ENCODE measurements around the gene FTSJ3.
"Not testable (repeated sequence)": the region's sequence is repeated elsewhere in the genome, so short reads cannot be mapped to it uniquely, and the experiment has no call there.

Gene FTSJ3

DNA sequence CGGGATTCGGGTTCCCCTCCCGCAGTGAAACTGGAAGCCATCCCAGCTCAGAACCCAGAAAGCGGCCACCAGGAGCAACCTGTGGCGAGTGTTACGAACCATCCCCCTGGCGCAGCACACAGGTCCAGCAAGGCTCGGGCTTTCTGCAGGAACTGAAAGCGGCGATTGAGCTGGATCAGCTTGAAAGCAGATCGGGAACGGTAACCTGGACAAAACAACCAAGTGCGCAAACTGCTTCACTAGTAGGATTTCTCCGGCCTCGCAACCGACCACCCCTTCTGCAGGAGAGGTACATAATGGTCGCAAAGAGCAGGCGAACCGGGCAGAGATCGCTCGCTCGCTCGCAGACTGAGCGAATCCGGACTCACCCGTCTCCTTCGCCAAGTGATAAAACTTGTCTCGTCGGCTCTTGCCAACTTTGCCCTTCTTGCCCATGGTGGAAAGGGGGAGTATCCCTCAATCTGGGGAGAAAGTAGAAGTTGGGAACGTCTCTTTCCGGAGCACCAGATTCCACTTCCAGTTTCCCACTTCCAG is 928 bp downstream of the FTSJ3 start:
- no peak for DNase-seq

DNA sequence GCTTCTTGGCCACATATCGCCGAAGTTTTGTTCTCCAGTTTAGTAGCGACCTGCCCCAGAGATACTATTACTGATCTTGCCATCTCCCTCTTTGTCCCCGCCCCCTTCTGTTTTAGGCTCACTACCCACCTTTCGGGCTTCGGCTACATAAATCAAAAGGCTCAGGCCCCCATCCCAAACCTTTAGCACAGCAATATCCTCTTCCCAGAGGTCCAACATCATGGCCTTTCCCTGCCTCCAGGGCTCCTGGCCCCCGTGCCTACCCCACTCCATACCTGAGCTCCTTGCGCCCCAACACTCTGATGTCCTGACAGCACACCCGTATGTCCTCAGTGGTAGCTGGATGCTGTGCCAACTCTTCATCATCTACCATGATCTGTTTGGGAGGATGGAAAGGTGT is 3.1 kb downstream of the FTSJ3 start:
- DNase-seq, result no peak

DNA sequence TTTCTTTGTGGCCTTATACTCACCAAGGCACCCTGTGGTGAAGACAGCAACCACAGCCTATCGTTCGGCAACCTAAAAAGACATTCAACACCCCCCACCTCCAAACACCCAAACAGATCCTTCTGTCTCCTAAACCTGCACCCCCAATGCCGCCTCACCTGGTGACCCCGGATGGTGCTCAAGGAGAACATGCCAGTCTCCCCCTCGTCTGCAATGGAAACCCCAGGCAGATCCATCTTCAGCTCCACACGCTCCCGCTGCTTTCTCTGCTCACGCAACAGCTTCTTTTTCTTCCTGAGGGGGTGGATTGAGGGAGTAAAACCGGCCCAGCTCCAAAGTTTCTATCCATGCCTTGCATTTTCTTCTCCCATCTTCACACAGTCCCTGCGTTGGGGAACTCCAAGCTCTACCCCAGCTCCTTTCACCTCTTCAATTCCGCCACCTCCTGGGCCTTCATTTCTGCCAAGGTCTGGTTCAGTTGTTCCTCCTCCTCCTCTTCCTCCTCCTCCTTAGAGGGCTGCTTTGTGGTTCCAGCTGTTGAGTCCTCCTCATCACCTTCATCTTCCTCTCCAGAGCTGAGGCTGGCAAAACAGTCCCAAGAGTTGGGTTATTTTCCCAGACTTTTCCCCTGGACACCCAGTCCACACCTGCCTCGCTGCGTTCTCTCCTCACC is 3.7 kb downstream of the FTSJ3 start:
- no peak for DNase-seq

DNA sequence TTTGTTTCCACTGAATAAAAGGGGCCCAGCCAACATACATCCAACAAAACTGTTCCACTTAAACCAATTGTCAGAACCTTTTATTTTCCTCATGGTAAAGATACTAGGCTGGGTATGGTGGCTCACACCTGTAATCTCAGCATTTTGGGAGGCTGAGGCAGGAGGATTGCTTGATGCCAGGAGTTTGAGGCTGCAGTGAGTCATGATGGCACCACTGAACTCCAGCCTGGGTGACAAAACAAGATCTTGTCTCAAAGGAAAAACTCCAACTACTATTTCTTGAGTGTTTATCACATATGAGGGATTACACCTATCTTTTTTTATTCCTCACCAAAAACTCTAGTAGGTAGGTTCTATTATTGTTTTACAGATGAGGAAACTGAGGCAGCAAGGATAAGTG is 4.9 kb downstream of the FTSJ3 start:
- no peak for DNase-seq

DNA sequence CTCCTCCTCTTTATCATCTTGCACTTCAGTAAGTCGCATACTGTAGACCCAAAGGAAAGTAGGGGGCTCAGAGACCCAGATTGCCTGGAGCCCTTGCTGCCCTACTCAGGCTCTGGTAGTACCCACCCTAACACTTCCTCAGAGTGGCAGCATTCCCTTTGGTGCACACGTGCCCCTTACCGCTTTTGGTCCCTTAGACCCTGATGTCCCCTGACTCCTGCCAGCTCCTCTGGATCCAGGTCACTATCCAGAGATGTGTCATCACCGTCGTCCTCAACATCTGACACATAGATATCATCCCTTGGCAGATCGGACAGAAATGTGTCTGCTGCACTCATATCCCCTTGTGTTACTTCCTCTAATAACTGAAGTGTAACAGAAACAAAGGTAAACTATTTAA is 5.7 kb downstream of the FTSJ3 start:
- no peak for DNase-seq

DNA sequence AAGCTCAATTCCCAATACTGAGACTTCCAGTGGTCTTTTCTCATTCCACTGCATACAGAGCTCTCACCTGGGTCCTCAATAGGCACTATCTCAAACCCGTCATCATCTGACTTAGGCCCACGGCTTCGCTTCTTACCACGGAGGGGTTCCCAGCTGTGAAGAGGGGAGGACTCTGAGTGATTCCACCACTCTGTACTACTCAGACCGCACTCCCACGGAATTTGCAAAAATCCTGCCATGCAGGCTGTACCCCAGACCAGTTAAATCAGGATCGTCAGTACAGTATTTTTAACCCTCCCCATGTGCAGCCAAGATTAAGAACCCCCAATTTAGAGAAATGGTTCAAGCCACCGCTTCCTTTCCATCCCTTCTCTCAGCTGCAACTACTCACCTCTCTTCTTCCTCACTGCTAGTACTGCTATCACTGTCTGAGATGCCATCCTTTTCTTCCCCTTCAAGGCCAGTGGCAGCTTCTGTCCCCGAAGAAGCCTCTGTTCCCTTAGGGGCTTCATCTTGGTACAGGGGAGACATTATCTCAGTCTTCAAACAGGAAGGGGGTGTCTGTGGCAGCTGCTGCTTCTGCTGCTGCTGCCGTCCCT is 6.4 kb downstream of the FTSJ3 start:
- no peak for DNase-seq

DNA sequence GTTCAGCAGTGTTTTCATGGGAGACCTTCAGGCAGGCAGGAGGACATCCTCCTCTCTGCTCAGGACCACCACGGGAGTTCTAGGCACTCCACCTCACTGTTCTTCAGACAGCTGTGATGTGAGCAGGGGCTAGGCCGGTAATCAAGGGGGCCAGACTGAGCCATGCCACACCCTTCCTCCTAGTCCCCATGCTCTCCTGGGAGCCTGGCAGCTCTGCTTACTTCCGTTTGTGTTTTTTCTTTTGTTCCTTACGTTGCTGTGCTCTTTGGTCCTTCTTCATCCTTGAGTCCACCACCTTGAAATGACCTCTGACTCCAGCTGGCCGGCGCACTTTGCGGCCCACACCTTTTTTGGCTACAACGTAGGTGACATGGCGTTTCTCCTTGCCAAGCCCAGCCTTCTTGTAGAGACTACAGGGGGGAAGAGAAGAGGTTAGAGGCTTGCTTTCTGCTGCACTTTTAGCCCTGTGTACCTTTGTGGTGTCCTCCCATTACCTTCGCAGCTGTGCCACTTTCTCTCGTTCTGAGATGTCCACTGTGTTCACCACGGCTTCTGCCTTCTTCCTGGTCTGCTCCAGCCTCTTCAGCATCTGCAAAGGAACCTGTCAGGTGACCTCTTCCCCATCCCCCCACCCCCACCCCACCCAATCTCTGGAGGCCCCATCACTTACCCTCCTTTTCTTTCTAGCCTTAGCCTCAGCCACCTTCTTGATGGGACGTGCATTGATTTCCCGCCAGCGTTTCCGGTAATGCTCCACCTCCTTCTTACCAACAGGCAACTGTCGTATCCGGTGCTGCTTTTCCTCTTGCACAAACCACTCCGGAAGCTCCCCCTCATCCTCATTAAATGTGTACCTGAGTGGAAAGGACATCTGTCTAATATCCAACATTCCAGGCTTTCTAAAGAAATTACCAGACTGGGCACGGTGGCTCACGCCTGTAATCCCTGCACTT is 7.6 kb downstream of the FTSJ3 start:
- DNase-seq, result no peak

DNA sequence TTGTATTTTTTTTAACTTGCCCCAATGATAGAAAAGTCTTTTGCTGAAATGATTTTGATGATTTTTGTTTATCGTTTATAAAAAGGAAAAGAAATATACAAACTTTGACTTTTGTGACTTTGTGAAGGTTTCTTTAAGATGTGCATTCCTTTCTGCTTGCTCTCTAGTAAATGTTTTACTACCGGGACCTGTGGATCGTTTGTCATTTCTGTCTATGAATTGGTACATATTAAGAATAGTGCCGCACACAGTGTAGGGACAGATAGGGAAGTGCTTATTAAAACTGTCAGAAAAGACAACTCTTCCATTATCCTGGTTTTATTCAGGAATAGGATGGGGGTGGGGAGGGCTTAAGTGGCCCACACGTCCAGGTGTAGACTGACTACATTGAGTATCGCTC is 8.3 kb downstream of the FTSJ3 start:
- DNase-seq, result no peak

DNA sequence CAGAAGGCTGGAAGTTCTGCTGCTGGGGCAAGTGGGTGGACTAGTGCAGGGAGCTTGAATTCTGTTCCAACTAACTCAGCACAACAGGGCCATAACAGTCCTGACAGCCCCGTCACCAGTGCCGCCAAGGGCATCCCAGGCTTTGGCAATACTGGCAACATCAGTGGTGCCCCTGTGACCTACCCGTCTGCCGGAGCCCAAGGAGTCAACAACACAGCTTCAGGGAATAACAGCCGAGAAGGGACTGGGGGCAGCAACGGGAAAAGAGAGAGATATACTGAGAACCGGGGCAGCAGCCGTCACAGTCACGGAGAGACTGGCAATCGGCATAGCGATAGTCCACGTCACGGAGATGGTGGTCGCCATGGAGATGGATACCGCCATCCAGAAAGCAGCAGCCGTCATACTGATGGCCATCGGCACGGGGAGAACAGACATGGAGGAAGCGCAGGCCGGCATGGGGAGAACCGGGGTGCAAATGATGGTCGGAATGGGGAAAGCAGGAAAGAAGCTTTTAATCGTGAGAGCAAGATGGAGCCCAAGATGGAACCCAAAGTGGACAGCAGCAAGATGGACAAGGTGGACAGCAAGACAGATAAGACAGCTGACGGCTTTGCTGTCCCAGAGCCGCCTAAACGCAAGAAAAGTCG is 9.6 kb downstream of the FTSJ3 start:
- DNase-seq, result no peak

DNA sequence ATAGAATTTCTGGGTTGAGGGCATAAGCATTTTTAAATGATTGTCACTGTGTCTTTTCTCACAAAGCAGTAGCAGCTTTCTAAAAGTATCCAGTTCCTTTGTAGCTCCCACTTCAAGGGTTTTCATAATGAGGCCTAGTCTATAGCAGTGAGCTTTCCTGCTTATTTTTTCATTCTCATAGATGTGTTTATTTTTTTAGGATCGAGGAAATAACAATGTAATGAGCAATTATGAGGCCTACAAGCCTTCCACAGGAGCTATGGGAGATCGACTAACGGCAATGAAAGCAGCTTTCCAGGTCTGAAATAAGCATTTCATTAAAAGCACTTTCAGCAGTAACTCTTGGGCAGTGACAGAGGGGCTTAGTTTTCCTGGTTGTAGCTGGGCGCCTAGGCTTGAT is 10.8 kb downstream of the FTSJ3 start:
- no peak for DNase-seq

DNA sequence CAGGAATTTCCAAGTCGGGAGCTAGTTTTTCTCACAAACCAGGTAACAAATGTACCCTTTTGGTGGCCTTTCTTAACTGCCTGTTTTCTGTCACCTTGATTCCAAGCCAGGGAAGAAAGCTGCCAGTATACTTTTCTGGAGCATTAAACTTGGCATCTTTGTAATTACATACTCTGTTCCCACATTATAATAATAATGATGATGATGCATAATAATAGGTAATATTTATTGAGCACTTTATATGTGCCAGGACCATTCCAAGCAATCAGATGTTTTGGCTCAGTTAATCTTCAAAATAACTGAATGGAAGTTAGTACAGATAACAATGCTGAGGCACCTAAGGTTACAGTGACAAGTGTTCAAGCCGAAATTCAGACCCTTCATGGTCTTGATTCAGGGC is 11.3 kb downstream of the FTSJ3 start:
- no peak for DNase-seq

DNA sequence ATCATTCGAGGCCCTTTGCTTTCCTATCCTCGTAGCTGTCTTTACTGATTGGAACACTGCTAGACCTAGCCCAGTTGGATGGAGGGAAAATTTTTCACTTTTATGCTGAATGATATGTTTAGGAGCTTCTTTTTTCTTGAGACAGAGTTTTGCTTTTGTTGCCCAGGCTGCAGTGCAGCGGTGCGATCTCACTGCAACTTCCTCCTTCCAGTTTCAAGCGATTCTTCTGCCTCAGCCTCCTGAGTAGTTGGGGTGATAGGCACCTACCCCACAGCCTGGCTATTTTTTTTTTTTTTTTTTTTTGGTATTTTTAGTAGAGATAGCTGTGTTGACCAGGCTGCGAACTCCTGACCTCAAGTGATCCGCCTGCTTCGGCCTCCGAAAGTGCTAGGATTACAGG is 17.5 kb downstream of the FTSJ3 start:
- DNase-seq, result no peak

DNA sequence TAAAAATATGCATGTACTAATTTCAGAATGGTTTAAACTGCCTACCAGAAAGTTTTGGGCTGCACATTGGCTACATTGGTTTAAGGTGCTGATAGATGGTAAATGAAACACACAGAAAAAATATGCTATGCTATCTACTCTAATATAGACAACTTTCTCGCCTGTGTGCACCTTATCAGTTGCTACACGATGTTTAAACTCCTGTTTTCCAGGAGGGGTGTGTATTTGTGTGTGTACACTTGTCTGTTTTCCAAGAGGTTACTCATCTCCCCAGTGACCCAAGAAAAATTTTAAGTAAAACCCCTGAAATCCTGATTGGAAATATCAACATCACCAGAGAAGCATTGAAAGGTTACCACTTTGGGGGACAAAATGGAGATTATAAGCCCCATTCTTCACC is 21.9 kb downstream of the FTSJ3 start:
- DNase-seq, result no peak

DNA sequence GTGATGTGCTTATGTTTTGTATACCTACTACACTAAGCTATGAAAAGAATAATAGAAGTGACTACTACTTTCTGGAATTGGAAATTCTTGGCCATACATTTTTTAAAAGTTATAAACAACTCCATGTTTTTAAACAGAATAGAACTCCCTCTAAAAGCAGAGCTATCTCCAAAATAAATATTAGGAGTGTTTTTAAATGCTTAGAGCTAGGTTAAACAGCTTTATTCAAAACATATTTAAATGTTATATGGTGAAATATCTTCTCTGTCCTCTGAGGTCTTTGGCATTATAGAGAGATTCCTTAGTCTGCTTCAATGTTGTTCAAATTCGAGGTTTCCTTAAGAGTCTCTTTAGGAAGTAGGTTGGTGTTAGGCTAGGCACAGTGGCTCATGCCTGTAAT is 23.1 kb downstream of the FTSJ3 start:
- no peak for DNase-seq

DNA sequence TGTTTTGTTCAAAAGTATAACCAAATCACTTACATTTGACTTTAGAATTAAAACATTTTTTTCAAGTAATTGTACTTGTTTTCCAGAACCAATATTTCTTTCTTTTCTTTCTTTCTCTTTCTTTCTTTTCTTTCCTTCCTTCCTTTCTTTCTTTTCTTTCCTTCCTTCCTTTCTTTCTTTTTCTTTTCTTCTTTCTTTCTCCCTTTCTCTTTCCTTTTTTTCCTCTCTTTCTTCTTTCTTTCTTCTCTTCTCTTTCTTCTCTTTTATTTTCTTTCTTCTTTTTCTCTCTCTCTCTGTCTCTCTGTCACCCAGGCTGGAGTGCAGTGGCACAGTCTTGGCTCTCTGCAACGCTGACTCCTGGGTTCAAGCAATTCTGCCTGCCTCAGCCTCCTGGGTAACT is 26.7 kb downstream of the FTSJ3 start:
- no peak for DNase-seq

DNA sequence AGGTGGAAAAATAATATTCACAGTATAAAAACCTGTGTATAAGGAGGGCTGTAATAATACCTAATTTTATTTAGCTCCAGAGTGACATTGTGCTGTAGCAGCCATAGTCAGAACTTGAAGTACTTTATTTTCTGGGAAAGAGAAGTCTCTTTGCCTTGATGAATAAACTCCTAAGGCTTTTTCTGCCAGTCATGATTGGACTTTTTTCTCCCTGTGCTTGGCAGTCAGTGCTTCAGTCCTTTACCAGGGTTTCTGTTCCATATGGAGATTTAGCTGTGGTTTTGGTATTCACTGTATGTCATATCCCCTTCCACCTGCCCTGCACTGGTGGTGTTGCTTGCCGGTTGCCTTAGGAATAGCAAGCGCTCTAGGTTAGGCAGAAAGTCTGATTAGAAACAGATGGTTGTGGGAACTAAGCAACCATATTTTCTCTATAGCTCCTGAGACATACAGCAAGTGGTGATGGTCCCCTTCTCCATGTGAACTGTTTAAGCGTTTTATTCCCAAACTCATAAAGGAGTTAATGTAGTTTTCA is 28.8 kb downstream of the FTSJ3 start:
- DNase-seq, result no peak

DNA sequence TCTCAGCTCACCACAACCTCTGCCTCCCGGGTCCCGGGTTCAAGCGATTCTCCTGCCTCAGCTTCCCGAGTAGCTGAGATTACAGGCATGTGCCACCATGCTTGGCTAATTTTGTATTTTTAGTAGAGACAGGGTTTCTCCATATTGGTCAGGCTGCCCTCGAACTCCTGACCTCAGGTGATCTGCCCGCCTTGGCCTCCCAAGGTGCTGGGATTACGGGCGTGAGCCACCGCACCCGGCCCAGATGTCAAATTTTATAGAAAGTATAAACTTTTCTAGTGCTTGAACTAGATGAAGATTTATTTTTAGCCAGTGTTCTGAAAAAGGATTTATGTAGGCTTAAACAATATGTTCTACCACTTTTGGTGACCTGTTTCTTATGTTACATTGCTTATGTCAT is 31.1 kb downstream of the FTSJ3 start:
- DNase-seq, result not testable (repeated sequence)

DNA sequence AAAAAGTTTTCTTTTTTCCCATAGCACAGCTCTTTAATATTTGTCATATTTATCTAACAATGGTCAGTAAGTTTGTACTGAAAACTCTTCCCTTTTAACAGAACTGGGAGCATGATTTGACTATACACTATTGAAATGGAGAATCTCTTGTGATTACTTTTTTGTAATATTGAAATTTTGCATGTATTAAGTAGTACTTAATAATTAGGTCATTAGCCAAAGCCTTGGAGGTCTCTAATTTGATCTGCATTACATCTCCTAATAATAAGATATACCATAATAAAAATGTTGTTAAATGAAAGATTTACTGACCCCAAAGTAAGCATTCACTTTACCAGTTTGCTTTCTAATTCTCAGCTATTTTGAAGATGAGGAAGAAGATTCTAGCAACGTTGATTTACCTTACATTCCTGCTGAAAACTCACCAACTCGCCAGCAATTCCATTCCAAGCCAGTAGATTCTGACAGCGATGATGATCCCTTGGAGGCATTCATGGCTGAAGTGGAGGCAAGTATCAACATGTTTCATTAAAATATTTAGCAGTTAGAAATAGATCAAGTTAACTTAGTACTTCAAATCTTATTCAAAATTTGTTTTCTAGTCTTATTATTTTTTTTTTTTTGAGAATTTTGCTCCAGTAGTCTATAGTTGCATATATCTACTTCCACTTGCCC is 35.3 kb downstream of the FTSJ3 start:
- DNase-seq, result no peak

DNA sequence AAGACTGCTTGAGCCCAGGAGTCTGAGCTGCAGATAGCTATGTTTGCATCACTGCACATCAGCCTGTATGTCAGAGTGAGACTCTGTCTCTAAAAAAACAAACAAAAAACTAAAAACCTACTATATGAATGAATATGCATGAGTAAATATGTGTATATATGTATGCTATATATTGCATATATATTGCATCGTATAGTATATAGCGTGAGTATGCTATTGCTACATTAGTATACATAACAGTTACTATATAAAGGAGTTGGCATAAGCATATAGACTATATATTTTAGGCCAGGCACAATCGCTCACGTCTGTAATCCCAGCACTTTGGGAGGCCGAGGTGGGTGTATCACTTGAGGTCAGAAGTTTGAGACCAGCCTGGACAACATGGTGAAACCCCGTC is 37.4 kb downstream of the FTSJ3 start:
- no peak for DNase-seq

DNA sequence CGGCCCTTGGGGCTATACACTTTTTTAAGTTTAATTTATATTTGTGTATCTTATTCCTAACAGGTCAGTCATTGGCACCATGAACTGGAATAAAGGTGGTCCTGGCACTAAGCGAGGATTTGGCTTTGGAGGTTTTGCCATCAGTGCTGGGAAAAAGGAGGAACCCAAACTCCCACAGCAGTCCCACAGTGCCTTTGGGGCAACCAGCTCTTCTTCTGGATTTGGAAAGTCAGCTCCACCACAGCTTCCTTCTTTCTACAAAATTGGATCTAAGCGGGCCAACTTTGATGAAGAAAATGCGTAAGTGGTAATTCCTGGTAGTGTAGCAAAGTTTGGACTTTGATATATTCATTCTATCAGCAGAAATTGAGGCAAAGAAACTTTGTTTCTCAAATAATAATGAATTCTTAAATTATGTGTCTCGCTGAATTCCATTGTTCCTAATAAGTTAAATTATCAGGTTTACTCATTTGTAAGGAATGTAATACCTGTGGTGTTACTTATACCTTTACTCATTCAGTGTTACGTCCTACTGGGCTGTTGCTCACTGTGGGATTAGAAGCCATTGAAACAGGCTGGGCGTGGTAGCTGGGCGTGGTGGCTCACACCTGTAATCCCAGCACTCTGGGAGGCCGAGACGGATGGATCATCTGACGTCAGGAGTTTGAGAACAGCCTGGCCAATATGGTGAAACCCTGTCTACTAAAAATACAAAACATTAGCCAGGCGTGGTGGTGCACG is 40.3 kb downstream of the FTSJ3 start:
- DNase-seq, result no peak

DNA sequence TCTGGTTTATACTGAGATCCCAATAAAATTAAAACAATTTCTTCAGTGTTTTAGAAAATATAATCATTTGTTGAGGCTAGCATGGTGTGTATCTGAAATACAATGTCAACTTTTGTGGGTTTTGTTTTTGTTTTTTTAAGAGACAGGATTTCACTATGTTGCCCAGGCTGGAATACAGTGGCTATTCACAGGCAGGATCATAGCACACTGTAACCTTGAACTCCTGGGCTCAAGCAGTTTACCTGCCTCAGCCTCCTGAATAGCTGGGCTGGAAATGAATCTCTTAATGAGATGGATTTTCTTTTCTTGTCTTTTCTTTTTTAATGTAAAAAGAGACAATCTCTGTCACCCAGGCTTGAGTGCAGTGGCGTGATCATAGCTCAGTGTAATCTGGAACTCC is 41.3 kb downstream of the FTSJ3 start:
- no peak for DNase-seq

DNA sequence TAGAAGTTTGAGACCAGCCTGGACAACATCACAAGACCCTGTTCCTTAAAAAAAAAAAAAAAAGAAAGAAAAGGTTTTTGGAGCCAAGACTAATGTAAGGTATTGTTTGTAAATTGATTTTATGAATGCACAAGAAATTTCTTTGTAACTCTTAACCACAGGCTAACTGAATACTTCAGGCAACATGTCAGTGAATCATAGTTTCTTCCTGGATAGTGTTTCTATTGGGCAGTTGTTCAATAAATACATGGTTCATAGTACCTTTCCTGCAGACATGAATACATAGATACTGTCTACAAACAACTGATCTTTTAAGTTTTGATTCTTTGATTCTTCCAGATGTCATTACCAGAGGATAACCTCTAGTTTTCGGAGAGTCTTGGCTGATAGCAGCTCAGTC is 41.9 kb downstream of the FTSJ3 start:
- DNase-seq, result no peak
